Left kidney (tissue), 2 donors: ENCODE data around the gene BCL6. TPM values are rescaled to one million over a fixed set of nuclear protein-coding genes. Genes with fewer than 3 reads are reported as not detected.

ENCODE experiments used
- DNase-seq: peaks from one replicate; pipeline ENCODE4 v3.0.0-alpha.2; 2013
- polyA plus RNA-seq: library from polyadenylated mRNA; unstranded; fragments of 120-200 nt; gene quantifications from one replicate; pipeline ENCODE4 v1.2.1, GENCODE V29; 2013; ENCODE audit not compliant: insufficient read length

BCL6 gene
- polyA plus RNA-seq, 1 donor = 14.2 TPM

GRCh38 chr3:187673012-187673411 lies 72.3 kb downstream of the BCL6 start:
- DNase-seq = no peak

Other genes starting within 250 kb of the BCL6 start
- gene SST, start 75.1 kb downstream of the BCL6 start, polyA plus RNA-seq = not detected
- gene RTP2, start 42.9 kb downstream of the BCL6 start, polyA plus RNA-seq = not detected